GM21737 (cell line): ENCODE results near the gene DBI.

Experiments used
- ATAC-seq: cut with Tn5 transposase; IDR thresholded peaks from one replicate; pipeline ENCODE4 v1.9.1; 2021; ENCODE audit warnings: mild to moderate bottlenecking, moderate library complexity; ENCODE audit not compliant: unreplicated experiment

Gene DBI

GRCh38 chr2:119366649-119367471 lies at the start of gene DBI, which contains the start of gene C2orf76:
Gene DBI (plus strand): TSS chr2:119366977. CDS start chr2:119367052, 75 bp downstream.
Gene C2orf76 (minus strand): TSS chr2:119366834. CDS start chr2:119339959, 26,875 bp downstream.
- ATAC-seq: peak; percentile 96

- ATAC-seq: no peak
Measured at GRCh38 chr2:119317554-119317953, 49.2 kb upstream of the DBI start.

- ATAC-seq: no peak
Measured at GRCh38 chr2:119319593-119319992, 47.2 kb upstream of the DBI start.

- no peak for ATAC-seq
Measured at GRCh38 chr2:119323459-119323858, 43.3 kb upstream of the DBI start.

GRCh38 chr2:119324685-119325270 lies 42.0 kb upstream of the DBI start:
- ATAC-seq: no peak

DNA sequence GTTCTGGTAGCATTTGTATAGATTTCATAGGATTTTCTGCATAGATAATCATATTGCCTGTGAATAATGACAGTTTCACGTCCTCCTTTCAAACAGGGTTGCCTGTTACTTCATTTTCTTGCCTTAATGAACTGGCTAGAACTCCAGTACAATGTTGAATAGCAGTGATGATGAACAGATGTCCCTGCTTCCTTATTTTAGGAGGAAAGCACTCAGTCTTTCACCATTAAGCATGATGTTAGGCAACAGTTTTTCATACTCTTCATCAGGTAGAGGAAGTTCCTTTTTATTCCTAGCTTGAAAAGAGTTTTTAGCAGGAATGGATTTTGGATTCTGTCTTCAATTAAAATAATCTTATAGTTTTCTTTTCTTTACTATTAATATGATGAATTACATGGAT lies 39.8 kb upstream of the DBI start:
- ATAC-seq: no peak

DNA sequence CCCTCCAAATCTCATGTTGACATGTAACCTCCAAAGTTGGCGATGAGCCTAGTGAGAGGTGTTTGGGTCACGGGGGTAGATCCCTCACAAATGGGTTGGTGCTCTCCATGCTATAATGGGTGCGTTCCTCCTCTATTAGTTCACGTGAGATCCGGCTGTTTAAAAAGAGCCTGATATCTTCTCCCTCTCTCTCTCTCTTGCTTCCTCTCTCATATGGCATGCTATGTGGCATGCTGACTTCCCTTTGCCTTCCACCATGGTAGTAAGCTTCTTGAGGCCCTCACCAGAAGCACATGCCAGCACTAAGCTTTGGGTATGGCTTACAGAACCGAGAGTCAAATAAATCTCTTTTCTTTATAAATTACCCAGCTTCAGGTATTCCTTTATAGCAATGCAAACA lies 39.3 kb upstream of the DBI start:
- ATAC-seq: no peak

DNA sequence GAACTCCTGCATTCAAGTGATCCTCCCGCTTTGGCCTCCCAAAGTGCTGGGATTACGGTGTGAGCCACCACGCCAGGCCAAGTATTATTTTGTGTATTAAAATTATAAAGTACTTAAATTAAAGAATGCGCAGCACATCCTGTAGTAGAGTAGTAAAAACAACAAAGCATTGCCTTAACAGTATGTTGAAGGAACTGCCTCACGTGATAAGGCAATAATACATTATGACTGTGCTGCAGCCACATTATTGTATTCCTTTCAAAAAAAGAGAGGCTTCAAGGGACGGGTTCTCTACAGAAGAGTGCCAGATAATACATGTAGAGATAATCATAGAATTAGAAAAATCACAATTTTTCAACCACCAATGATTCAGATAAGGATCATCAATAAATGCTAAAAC lies 33.8 kb upstream of the DBI start:
- ATAC-seq: no peak

- ATAC-seq: no peak
Measured at GRCh38 chr2:119333360-119333759, 33.4 kb upstream of the DBI start.

- ATAC-seq: no peak
Measured at GRCh38 chr2:119333833-119334232, 32.9 kb upstream of the DBI start.

- no peak for ATAC-seq
Measured at GRCh38 chr2:119337749-119338148, 29.0 kb upstream of the DBI start.

DNA sequence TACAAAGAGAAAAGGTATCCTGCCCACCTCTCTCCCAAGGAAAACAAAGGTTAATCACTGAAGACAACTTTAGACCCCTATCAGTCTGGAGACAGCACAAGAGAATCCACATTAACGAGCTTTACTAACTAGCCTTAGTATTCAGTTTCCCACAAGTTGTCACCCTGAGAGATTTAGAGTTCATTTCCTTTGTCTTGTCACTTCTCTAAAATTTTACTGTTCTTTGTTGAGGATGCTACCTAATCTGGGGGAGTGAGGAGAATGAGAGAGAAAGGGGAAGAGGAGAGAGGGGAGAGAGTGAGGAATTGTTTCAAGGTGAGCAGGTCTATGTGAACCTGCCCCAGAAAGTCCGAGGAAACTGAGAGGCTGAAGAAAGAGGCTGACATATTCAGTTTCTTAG lies 28.5 kb upstream of the DBI start:
- no peak for ATAC-seq

DNA sequence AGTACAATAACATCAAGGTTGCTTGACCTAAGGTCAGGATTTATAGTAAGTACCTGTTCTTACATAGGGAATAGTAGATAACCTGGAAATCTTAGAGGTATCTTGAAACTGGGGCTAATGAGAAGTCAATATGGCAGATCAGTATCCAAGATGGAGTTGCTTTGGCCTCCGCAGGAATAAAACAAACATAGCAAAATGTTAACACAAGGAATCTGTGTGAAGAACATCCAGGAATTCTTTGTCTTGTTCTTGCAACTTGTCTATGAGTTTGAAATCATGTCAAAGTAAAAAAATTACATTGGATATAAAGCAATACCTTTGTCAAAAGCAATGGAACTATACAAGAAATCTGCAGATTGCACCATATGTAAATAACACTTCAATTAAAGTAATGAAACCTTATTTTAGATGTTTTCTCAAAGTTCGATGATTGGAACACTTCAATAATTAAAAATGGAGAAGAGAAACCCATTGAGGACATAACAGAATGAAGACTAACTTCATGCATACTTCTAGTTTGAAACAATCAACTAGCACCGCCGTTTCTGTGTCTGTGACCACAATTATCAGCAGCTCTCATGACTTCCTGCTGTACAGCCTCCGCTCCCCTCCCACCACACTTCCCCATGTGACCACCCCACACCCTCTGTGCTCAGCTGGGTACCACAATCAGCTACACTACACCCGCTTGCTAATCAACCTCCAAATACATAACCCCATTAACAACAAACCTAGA lies 27.8 kb upstream of the DBI start:
- peak; percentile 100 for ATAC-seq

GRCh38 chr2:119339562-119339923 lies 27.2 kb upstream of the DBI start:
- ATAC-seq: no peak

DNA sequence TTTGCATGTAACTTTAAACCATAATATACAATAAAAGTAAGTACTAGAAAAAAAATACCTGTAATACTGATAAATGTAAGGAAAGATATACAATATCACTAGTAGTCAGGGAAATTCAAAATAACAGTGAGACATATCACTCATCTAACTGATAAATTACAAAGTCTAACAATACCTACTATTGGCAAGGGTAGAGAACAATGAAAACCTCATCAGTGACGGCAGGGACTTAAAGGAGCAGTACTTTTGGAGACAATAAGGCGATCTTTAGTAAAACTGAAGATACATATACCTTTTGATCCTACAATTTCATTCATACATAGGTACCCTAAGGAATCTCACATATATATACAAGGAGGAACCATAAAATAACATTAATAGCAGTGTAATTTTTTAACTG lies 25.1 kb upstream of the DBI start:
- ATAC-seq: no peak

DNA sequence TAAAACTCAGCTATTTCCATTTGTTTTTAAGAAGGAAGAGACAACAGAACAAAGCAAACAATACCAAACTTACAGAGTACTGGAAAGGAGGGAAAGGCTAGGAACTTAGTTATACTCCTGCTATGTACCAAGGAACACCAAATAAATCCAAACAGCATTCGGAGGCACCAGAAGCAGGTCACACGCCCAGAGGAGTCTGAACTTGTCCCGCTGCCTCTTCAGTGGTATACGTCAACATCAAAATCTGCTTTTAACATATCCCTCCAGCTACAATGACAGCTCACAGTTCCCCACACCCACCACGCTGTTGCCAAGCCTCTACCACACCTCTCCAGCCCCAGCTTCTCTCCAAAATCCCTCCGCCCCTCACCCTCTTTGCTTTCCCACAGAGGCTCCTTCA lies 17.5 kb upstream of the DBI start:
- ATAC-seq: no peak

DNA sequence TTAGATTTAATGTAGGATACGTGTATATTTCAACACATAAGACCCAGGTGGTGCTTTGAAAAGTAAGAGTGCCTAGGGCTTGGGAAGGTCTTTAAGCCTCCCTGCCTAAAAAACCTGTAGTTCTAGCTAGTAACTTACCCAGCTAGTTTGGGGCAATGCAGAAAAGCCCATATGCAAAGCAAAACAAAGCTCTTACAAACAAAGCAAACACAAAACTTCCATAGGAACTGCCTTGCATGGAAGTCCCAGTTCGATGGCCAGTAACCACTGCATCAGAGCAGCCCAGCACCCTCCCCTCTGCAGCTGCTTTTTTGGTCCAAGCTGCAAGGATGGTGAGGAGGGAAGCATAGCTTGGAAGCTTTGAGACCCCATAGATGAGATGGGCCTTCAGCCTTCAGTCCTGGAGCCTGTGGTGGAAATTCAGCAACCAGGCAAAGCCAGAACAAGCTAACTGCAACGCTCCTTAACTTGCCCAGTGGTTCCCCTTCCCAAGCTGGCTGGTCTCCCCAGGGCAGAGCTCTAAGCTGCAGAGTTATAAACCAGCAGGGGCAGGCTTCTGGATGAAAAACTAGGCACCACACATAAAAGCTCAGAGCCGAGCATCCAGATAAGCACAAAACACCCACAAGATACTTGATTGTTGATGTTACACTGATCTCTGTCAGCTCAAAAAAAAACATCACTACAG lies 16.3 kb upstream of the DBI start:
- ATAC-seq: no peak

DNA sequence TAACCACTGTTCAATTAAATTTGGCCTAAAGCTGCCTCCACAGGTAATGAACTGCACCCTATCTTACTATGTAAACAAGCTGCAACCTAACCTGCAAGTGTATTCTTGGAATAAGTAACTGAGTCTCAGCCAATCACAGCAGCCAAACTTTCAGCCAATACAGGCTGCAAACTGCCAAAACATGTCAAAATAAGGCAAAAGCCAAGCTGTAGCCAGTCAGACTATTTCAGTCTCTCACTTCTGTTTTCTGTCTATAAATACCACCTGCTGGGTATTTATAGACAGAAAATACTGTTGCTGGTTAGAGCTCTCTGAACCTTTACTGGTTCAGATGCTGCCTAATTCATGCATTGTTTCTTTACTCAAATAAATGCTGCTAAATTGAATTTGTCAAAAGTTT lies 14.4 kb upstream of the DBI start:
- peak; percentile 91 for ATAC-seq

DNA sequence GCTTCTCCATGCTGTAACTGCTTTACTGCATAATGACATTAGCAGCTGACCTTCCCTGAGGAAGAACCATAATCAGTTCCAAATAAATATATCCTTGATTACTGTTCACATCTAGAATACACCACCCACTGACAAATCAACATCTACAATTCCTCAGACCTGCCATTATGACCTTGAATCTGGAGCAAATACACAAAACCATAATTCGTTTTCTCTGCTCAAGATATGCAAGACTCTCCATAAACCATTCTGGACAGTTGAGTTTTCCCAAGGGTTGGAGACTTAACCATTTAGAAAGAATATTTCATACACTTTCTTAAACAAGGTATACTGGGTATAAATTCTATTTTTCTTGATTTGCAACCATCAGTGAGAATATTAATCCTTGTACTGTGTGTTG lies 11.9 kb upstream of the DBI start:
- no peak for ATAC-seq

GRCh38 chr2:119359774-119360173 lies 7.0 kb upstream of the DBI start:
- ATAC-seq: no peak

DNA sequence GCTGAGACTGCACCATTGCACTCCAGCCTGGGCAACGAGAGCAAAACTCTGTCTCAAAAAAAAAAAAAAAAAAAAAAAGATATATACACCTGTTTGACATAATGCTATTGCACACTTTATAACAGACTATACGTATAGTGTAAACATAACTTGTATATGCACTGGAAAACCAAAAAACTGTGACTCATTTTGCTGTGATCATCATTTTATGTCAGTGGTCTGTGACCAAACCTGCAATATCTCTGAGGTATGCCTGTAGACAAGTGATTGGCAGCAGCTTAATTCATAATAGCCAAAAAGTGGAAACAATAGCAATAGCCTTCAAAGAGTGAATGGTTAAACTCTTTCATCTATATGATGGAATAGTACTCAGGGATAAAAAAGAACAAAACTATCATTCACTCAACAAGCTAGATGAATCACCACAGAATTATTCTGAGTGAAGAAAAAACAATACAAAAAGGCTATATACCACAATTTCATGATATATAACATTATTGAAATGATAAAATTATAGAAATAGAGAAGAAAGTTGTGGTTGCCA lies 6.3 kb upstream of the DBI start:
- ATAC-seq: no peak
